ENCODE measurements around the gene POLR2A.

- TF ChIP-seq MAX (IDR thresholded peaks at IDR 0.05) (no peak), YY1 (IDR thresholded peaks at IDR 0.05; ENCODE audit: low read depth) (no peak), NFIC (IDR thresholded peaks at IDR 0.05) (no peak), FOXM1 (IDR thresholded peaks at IDR 0.05; ENCODE audit: borderline replicate concordance, low read depth) (no peak)
- TF ChIP-seq, protein P1, sequence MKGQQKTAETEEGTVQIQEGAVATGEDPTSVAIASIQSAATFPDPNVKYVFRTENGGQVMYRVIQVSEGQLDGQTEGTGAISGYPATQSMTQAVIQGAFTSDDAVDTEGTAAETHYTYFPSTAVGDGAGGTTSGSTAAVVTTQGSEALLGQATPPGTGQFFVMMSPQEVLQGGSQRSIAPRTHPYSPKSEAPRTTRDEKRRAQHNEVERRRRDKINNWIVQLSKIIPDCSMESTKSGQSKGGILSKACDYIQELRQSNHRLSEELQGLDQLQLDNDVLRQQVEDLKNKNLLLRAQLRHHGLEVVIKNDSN (IDR thresholded peaks at IDR 0.05): no peak
- TF ChIP-seq, protein P2, sequence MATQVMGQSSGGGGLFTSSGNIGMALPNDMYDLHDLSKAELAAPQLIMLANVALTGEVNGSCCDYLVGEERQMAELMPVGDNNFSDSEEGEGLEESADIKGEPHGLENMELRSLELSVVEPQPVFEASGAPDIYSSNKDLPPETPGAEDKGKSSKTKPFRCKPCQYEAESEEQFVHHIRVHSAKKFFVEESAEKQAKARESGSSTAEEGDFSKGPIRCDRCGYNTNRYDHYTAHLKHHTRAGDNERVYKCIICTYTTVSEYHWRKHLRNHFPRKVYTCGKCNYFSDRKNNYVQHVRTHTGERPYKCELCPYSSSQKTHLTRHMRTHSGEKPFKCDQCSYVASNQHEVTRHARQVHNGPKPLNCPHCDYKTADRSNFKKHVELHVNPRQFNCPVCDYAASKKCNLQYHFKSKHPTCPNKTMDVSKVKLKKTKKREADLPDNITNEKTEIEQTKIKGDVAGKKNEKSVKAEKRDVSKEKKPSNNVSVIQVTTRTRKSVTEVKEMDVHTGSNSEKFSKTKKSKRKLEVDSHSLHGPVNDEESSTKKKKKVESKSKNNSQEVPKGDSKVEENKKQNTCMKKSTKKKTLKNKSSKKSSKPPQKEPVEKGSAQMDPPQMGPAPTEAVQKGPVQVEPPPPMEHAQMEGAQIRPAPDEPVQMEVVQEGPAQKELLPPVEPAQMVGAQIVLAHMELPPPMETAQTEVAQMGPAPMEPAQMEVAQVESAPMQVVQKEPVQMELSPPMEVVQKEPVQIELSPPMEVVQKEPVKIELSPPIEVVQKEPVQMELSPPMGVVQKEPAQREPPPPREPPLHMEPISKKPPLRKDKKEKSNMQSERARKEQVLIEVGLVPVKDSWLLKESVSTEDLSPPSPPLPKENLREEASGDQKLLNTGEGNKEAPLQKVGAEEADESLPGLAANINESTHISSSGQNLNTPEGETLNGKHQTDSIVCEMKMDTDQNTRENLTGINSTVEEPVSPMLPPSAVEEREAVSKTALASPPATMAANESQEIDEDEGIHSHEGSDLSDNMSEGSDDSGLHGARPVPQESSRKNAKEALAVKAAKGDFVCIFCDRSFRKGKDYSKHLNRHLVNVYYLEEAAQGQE (IDR thresholded peaks at IDR 0.05; ENCODE audit: low read depth): no peak
Measured at GRCh38 chr17:7467498-7467897, 16.7 kb upstream of the POLR2A start.
